Immature natural killer cell (primary cell): ENCODE results near the gene NRDC. TPM values are rescaled to one million over a fixed set of nuclear protein-coding genes. Genes with fewer than 3 reads are reported as not detected.
A peak's percentile ranks its signal among the peaks of the same experiment; 100 is the strongest.

Experiments used
- DNase-seq, 3 donors: peaks; one replicate each; pipeline ENCODE4 v3.0.0; 2022; ENCODE audit warnings: mixed read lengths in 1 of 3
- H3K27ac Mint-ChIP-seq, 6 donors: one replicate each; pipeline ENCODE4 v1.8.0; 2020; ENCODE audit warnings: mixed read lengths in 6 of 6, mild to moderate bottlenecking in 5 of 6, inconsistent platforms in 4 of 6, moderate library complexity in 3 of 6
- H3K27me3 Mint-ChIP-seq, 3 donors: one replicate each; pipeline ENCODE4 v1.8.0; 2020 to 2021; ENCODE audit warnings: low read depth in 3 of 3, mild to moderate bottlenecking in 3 of 3, mixed read lengths in 3 of 3, moderate library complexity in 3 of 3, inconsistent platforms in 1 of 3
- H3K36me3 Mint-ChIP-seq, 3 donors: one replicate each; pipeline ENCODE4 v1.8.0; 2020; ENCODE audit warnings: mixed read lengths in 3 of 3, inconsistent platforms in 2 of 3, mild to moderate bottlenecking in 2 of 3
- H3K4me1 Mint-ChIP-seq, 2 donors: one replicate each; pipeline ENCODE4 v1.8.0; 2020; ENCODE audit warnings: inconsistent platforms in 2 of 2, mild to moderate bottlenecking in 2 of 2, mixed read lengths in 2 of 2, moderate library complexity in 1 of 2
- H3K4me3 Mint-ChIP-seq, 5 donors: one replicate each; pipeline ENCODE4 v1.8.0; 2020; ENCODE audit warnings: mild to moderate bottlenecking in 5 of 5, mixed read lengths in 5 of 5, inconsistent platforms in 3 of 5, moderate library complexity in 3 of 5
- H3K9me3 Mint-ChIP-seq, 6 donors: one replicate each; pipeline ENCODE4 v1.8.0; 2020; ENCODE audit warnings: mild to moderate bottlenecking in 6 of 6, mixed read lengths in 6 of 6, inconsistent platforms in 4 of 6, moderate library complexity in 3 of 6
- polyA plus RNA-seq, 3 donors: library from polyadenylated mRNA; unstranded; fragments of 300-500 nt; fragmentation: Illumina TruSeq; gene quantifications; one replicate each; pipeline ENCODE4 v1.2.3, GENCODE V29; 2021

NRDC gene
- polyA plus RNA-seq, 3 donors from 2014 or later = 66.2 to 101 (median 82.2) TPM

DNA sequence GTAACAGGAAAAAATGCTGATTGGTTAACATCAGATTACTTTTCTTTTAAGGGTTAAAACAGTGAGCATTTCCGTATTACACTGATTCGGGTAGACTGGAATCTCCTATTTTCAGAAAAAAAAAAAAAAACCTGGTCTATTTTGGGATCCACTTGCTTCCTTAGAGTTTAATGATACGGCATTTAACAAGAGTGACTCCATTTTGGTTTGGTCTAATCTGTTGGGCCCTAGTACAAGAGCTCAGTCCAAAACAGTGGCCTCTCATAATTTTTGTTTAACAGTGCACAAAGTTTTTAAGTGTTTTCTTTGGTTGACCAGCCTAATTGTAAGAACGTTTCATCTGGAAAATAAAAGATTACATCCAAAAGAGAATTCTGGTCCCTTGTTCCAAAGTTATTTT is 120.2 kb downstream of the NRDC start:
- Mint-ChIP-seq H3K27me3 (peaks cover 0 to 2% (median 0%) of the 10 kb centered on the region in 3 donors), H3K9me3 (no peaks in the 10 kb centered on the region), H3K36me3 (peaks cover 9 to 28% (median 10%) of the 10 kb centered on the region in 3 donors), H3K4me3 (no peak overlapping the region), H3K4me1 (peaks cover 2 to 16% of the 10 kb centered on the region in 2 donors), H3K27ac (no peak overlapping the region)
- no peak for DNase-seq

DNA sequence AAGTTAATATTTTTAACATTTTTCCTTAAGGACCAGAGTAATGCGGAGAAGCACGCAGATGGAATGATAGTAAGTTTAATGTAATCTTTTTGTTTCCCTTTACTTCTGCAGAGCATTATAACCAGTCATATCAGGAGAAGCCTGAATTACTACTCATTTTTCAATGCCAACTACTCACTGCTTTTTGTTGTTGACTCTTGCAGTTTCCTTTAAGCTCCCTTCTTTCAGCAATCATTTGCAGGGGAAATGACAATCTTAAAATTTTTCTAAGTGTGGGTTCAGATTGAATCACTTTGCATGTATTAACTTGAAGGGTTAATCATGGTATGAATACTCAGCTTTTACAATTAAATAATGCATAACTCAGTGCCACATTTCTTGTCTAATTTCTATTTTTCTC is 122.2 kb downstream of the NRDC start:
- H3K27me3 Mint-ChIP-seq = peaks cover 0 to 2% (median 0%) of the 10 kb centered on the region in 3 donors
- H3K4me1 Mint-ChIP-seq = peaks cover under 1 to 10% of the 10 kb centered on the region in 2 donors
- no peaks in the 10 kb centered on the region for H3K9me3 Mint-ChIP-seq
- no peak overlapping the region for H3K4me3 Mint-ChIP-seq
- peaks cover 12 to 36% (median 23%) of the 10 kb centered on the region in 3 donors for H3K36me3 Mint-ChIP-seq
- no peak for DNase-seq
- H3K27ac Mint-ChIP-seq = no peak overlapping the region

DNA sequence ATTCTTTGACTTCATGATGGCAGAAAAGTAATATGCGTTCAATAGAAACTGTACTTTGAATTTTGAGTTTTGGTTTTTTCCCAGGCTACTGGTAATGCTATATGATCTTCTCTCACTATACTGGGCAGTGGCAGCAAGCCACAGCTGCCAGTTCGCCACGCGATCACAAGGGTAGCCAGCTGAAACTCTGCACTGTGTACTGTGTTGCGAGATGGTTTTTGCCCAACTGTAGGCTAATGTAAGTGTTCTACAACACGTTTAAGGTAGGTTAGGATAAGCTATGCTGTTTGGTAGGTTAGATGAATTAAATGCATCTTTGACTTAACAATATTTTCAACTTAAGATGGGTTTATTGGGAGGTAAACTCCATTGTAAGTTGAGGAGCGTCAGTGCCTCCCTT is 123.1 kb downstream of the NRDC start:
- Mint-ChIP-seq H3K36me3 (peaks cover 12 to 38% (median 24%) of the 10 kb centered on the region in 3 donors), H3K4me3 (no peak overlapping the region), H3K4me1 (peaks cover 0 to 4% of the 10 kb centered on the region in 2 donors), H3K9me3 (no peaks in the 10 kb centered on the region), H3K27me3 (peaks cover 0 to 2% (median 0%) of the 10 kb centered on the region in 3 donors), H3K27ac (no peak overlapping the region)
- DNase-seq = no peak

DNA sequence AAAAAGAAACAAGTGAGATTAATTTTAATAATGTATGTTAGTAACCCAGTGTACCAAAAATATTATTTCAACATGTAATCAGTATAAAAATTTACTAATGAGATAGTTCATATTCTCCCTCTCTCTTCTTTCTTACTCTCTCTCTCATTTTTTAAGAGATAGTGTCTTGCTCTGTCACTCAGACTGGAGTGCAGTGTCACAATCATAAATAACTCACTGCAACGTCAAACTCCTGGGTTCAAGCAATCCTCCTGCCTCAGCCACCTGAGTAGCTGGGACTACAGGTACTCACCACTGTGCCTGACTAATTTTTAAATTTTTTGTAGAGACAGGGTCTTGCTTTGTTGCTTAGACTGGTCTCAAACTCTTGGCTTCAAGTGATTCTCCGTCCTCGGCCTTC is 123.9 kb downstream of the NRDC start:
- H3K4me1 Mint-ChIP-seq = peaks cover 0 to 4% of the 10 kb centered on the region in 2 donors
- H3K27ac Mint-ChIP-seq = no peak overlapping the region
- peaks cover 12 to 35% (median 24%) of the 10 kb centered on the region in 3 donors for H3K36me3 Mint-ChIP-seq
- DNase-seq = no peak
- peaks cover 0 to 2% (median 0%) of the 10 kb centered on the region in 3 donors for H3K27me3 Mint-ChIP-seq
- H3K4me3 Mint-ChIP-seq = no peak overlapping the region
- H3K9me3 Mint-ChIP-seq = no peaks in the 10 kb centered on the region

DNA sequence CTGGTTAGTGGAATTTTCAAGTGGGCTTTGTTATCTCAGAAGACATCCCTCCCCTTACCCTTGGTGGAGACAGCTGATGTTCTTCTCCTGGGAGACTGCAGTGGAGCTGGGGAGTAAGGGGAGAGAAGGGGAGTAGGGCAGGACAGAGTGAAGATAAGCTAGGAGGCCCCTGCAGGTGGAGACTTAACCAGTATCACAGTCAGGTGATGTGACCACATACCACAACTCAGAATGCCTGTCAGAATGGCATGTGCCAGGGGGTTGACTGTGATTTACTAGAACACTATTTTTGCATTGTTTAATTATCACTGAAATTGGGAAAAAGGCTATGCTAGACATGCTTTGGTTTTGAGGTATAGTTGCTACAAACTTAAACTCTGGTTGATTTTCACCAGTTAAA is 124.6 kb downstream of the NRDC start:
- Mint-ChIP-seq H3K27ac (no peak overlapping the region), H3K4me1 (peaks cover 0 to 4% of the 10 kb centered on the region in 2 donors), H3K27me3 (peaks cover 0 to 2% (median 0%) of the 10 kb centered on the region in 3 donors), H3K9me3 (no peaks in the 10 kb centered on the region), H3K36me3 (peaks cover 12 to 33% (median 24%) of the 10 kb centered on the region in 3 donors), H3K4me3 (no peak overlapping the region)
- DNase-seq = no peak

DNA sequence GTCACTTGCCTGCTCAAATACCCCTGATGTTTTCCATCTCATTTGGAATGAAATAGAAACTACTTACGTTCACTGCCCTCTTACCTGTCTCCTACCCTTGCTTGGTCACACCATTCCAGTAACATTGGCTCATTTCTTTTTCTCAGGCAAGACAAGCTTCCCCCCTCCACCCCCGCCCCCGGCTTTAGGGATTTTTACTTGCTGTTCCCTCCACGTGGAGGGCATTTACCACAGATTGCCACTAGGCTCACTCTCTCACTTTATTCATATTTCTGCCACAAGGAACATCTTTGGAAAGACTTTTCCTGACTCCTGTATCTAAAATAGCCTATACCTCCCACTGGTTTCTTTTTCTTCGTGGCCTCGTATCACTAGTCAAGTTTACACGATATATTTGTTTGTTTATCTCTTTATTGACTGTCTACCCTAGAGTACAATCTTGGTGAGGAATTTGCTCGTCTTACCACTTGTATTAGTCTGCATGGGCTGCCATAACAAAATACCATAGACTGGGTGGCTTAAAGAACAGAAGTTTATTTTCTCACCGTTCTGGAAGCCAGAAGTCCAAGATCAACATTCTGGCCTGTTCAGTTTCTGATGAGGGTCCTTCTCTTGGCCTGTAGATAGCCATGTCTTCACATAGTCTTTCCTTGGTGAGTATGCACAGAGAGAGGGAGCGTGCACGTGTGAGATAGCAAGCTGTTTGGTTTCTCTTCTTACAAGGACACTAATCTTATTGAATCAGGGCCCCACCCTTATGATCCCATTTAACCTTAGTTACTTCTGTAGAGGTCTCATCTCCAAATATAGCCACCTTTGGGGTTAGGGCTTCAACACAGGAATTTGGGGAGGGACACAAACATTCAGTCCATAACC is 126.2 kb downstream of the NRDC start:
- Mint-ChIP-seq H3K36me3 (peaks cover 12 to 33% (median 27%) of the 10 kb centered on the region in 3 donors), H3K27me3 (peaks cover 0 to 2% (median 0%) of the 10 kb centered on the region in 3 donors), H3K9me3 (no peaks in the 10 kb centered on the region), H3K4me3 (no peak overlapping the region), H3K4me1 (peaks cover 0 to 4% of the 10 kb centered on the region in 2 donors), H3K27ac (no peak overlapping the region)
- no peak for DNase-seq

DNA sequence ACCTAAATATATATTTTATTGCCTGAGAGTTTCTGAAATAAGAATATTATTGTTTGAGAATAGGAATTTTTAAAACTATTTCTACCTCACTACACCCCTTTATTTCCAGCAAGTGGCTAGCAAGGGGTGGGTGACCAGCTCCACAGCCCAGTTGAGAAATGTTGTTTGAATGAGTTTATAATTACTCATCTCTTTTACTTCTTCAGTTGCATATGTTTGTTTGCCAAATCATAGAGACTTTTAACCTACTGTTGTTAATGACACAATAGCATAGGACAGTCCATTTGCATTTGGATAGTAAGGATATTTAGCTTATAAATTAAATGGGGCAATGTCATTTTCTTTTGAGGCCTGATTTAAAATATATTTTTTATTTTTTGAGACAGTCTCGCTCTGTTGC is 127.8 kb downstream of the NRDC start:
- Mint-ChIP-seq H3K36me3 (peaks cover 12 to 29% (median 28%) of the 10 kb centered on the region in 3 donors), H3K4me3 (no peak overlapping the region), H3K27me3 (peaks cover 0 to 2% (median 0%) of the 10 kb centered on the region in 3 donors), H3K4me1 (peaks cover 0 to 4% of the 10 kb centered on the region in 2 donors), H3K27ac (no peak overlapping the region), H3K9me3 (no peaks in the 10 kb centered on the region)
- DNase-seq = no peak

DNA sequence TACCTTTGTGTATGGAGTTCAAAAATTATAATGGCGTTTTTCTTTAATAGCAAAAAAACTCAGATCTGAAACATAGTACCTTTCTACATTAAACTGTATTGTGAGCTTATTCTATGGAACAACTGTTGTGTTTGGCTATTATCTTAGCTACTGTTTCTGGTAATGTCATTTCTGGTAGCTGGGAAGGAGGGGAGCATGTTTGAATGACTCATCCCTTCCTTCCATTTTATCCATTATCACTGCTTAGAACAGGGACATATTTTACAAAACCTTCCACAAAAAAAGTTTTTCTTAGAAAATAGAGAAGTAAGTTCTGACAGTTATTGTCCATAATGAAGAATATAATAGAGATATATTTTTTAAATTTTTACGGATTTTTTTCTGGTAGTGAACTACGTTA is 128.3 kb downstream of the NRDC start:
- peaks cover 0 to 5% of the 10 kb centered on the region in 2 donors for H3K4me1 Mint-ChIP-seq
- no peak overlapping the region for H3K27ac Mint-ChIP-seq
- peaks cover 0 to 2% (median 0%) of the 10 kb centered on the region in 3 donors for H3K27me3 Mint-ChIP-seq
- peaks cover 12 to 28% (median 28%) of the 10 kb centered on the region in 3 donors for H3K36me3 Mint-ChIP-seq
- no peak for DNase-seq
- no peak overlapping the region for H3K4me3 Mint-ChIP-seq
- H3K9me3 Mint-ChIP-seq = no peaks in the 10 kb centered on the region

DNA sequence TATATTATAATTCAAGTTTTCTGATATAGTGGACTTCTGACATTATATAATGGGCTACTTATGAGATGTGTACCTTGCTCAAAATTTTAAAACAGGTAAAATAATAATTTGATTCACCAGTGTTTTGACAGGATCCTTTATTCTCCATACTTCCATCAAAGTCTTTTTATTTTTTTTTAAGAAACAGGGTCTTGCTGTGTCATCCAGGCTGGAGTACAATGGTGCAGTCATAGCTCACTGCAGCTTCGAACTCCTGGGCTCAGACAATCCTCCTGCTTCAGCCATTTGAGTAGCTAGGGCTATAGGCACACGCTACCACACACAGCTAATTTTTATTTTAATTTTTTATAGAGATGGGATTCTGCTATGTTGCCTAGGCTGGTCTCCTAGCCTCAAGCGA is 129.4 kb downstream of the NRDC start:
- no peaks in the 10 kb centered on the region for H3K27me3 Mint-ChIP-seq

DNA sequence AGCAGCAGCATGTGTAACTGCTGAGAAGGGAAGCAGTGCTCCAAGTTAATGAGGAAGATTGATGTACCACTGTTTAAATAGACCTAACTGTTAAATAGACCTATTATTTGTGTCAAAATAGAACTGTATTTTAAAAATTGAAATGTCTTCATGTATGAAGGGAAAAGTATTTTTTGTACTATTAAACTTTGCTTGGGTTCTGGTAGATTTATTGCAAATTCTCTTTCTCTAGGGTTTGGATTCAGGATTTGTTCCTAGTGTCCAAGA is 133.3 kb downstream of the NRDC start:
- peaks cover 0 to 4% (median 3%) of the 10 kb centered on the region in 3 donors for H3K36me3 Mint-ChIP-seq
- H3K4me3 Mint-ChIP-seq = no peak overlapping the region

More for the DNA sequence above, 129.4 kb downstream of the NRDC start:
- no peak for DNase-seq
- H3K9me3 Mint-ChIP-seq = no peaks in the 10 kb centered on the region
- H3K4me3 Mint-ChIP-seq = no peak overlapping the region
- H3K36me3 Mint-ChIP-seq = peaks cover 12 to 23% (median 20%) of the 10 kb centered on the region in 3 donors
- no peak overlapping the region for H3K27ac Mint-ChIP-seq
- peaks cover 7 to 15% of the 10 kb centered on the region in 2 donors for H3K4me1 Mint-ChIP-seq

DNA sequence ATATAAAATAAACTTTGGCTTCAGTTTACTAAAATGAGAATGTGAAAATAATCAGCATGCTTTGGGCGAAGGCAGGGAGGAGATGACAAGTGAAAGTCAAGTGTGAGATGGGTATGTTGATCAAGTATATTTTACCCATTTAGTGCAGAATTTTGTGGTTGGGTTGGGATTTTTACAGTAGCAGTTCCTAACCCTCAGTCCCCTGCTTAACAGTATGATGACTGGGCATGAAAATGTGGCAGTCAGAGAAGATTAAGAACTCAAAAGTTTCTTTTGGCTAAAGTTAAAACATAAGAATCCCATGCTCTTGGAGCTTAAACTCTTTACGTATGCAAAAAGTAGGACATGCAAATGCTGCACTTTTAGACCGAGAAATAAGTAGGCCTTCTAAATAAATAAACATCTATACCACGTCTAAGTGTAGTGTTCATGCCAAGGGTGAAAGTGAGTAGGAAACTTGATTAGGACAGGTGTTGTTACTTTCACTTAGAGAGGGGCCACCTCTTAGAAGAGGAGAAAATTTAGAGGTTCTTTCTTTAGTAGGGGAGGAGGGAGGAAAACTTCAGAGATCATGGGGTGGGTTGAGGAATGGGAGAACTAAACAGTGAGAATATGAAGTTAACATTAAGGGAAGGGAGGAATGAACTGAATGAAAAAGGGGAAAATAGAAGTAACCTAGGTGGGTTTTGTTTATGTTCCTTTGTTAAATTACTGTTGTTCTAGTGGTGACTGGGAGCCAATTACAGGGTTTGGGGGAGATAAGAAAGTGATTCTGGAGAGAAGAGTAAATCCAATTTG is 133.8 kb downstream of the NRDC start:
- Mint-ChIP-seq H3K9me3 (no peaks in the 10 kb centered on the region), H3K36me3 (peaks cover 0 to 4% (median 3%) of the 10 kb centered on the region in 3 donors), H3K4me1 (peaks cover 7 to 12% of the 10 kb centered on the region in 2 donors), H3K27ac (no peak overlapping the region), H3K4me3 (no peak overlapping the region), H3K27me3 (no peaks in the 10 kb centered on the region)
- DNase-seq = no peak

More for the DNA sequence above, 133.3 kb downstream of the NRDC start:
- Mint-ChIP-seq H3K27ac (no peak overlapping the region), H3K4me1 (peaks cover 7 to 12% of the 10 kb centered on the region in 2 donors), H3K27me3 (no peaks in the 10 kb centered on the region), H3K9me3 (no peaks in the 10 kb centered on the region)
- DNase-seq = no peak

DNA sequence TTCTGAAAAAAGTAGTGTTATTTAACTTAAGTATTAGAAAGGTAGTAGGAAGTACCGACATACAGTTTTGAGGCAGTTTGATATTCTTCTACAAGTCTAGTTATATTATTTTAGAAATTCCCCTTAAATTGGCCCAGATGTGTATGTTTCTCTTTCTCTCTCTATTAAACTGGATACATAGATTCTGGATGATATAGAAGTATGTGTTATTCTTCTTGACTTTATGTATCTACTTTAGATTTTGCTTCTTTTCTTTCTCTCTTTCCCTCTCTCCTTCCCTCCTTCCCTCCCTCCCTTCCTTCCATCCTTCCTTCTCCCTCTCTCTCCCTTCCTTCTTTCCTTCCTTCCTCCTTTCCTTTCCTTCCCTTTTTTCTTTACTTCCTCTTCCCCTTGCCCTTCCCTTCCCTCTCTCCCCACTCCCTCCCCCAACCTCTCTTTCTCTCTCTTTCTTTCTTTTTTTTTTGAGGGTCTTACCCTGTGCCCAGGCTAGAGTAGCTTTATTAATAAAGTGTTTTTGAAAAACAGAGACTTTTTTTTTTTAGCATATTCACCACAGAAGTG is 137.3 kb downstream of the NRDC start:
- Mint-ChIP-seq H3K4me1 (peaks cover 9 to 17% of the 10 kb centered on the region in 2 donors), H3K27ac (peak overlapping the region in 1 of 6 donors; percentile 67), H3K9me3 (no peaks in the 10 kb centered on the region), H3K36me3 (peaks cover 0 to 4% (median 0%) of the 10 kb centered on the region in 3 donors), H3K4me3 (no peak overlapping the region), H3K27me3 (no peaks in the 10 kb centered on the region)
- DNase-seq = no peak

DNA sequence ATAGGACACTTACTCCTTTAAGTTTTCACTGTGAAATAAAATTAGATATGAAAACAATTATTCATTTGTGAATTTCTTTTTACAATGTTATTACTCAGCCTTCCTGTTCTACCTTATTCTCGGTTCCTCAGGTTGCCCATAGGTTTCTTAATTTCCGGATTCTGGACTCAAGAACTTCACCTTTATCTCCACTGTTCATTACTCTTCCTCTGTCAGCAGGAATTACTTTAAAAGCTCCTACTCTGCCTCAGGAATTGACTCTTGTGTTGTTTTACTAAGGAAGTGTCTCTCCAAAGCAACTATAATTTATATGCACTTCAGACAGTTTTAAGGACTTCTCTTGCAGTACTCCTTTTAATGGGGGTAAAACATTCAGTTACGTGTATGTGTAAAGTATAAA is 137.9 kb downstream of the NRDC start:
- Mint-ChIP-seq H3K4me3 (no peak overlapping the region), H3K9me3 (no peaks in the 10 kb centered on the region), H3K27me3 (no peaks in the 10 kb centered on the region), H3K27ac (no peak overlapping the region), H3K4me1 (peaks cover 9 to 20% of the 10 kb centered on the region in 2 donors), H3K36me3 (peaks cover 0 to 4% (median 0%) of the 10 kb centered on the region in 3 donors)
- no peak for DNase-seq
